C4-2B (cell line): Measurements from ENCODE around the gene ZNF407.

ENCODE experiments used
- ZFX ChIP-seq: fragments of 450-650 bp; IDR thresholded peaks from 2 replicates; pipeline ENCODE4 v1.6.1; 2017
- TF ChIP-seq, protein P1 (sequence below): fragments of 450-650 bp; conservative IDR thresholded peaks from 2 replicates; pipeline ENCODE4 v1.5.1; 2017; ENCODE audit warnings: mild to moderate bottlenecking

DNA sequence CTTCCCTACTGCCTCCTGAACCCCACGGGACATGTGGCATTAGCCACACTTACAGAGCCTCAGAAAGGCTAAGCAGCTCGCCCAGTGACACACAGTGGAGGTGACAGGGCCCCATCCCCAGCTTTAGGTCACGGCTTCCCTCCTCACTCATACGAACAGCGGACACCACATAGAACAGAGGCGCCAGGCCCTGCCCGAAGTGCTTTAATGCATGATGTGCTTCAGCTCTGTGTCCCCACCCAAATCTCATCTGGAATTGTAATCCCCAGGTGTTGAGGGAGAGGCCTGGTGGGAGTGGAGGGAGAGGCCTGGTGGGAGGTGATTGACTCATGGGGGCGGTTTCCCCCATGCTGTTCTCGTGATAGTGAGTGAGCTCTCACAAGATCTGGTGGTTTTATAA, 476.0 kb downstream of the ZNF407 start:
- TF ChIP-seq, protein P1, sequence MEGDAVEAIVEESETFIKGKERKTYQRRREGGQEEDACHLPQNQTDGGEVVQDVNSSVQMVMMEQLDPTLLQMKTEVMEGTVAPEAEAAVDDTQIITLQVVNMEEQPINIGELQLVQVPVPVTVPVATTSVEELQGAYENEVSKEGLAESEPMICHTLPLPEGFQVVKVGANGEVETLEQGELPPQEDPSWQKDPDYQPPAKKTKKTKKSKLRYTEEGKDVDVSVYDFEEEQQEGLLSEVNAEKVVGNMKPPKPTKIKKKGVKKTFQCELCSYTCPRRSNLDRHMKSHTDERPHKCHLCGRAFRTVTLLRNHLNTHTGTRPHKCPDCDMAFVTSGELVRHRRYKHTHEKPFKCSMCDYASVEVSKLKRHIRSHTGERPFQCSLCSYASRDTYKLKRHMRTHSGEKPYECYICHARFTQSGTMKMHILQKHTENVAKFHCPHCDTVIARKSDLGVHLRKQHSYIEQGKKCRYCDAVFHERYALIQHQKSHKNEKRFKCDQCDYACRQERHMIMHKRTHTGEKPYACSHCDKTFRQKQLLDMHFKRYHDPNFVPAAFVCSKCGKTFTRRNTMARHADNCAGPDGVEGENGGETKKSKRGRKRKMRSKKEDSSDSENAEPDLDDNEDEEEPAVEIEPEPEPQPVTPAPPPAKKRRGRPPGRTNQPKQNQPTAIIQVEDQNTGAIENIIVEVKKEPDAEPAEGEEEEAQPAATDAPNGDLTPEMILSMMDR, result no peak
- TF ChIP-seq ZFX, result no peak
